ENCODE data around the gene ARMC10.
"Not testable (repeated sequence)": the region's sequence is repeated elsewhere in the genome, so short reads cannot be mapped to it uniquely, and the experiment has no call there.

Gene ARMC10

GRCh38 chr7:103074519-103075336, at the start of gene ARMC10, which contains the start of gene FBXL13:
Gene ARMC10, plus strand, starts transcription at chr7:103075140. Its CDS starts 133 bp downstream, at chr7:103075273.
Gene FBXL13, minus strand, starts transcription at chr7:103074796.
- DNase-seq, result peak; percentile 86

DNA sequence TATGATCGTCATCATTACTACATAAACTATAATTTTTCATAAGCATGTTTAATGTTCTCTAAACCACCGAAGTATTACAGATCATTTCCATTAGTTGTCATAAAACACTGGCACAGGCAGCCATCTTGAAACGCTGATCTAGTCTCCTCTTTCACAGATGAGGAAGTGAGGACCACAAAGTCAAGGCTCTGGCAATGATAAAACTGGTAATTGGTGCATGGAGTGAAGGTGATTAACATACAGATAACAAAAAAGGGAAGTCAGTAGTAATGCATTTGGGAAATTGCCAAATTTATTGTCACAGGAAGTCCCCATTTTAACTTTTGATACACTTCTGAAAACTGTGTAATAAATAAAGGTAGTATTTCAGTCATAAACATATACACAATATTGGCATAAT, 49.6 kb upstream of the ARMC10 start:
- DNase-seq, result no peak

DNA sequence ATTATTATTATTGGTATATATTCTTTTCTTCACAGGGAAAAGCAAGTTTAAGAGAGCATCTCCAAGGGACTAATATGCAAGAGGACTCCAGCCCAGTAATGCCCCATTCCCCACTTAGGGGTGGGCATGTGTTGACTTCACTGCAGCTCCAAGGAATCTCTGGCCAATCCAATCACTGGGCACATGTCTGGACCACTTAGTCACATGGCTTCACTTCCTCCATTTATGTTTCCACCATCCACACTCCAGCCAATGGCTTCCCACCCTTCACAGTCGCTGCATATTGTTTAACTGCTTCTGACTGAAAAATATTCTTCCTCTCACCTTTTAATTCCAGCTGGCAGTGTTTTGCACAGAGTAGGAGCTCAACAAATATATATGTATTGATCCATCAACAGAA, 43.9 kb upstream of the ARMC10 start:
- no peak for DNase-seq

DNA sequence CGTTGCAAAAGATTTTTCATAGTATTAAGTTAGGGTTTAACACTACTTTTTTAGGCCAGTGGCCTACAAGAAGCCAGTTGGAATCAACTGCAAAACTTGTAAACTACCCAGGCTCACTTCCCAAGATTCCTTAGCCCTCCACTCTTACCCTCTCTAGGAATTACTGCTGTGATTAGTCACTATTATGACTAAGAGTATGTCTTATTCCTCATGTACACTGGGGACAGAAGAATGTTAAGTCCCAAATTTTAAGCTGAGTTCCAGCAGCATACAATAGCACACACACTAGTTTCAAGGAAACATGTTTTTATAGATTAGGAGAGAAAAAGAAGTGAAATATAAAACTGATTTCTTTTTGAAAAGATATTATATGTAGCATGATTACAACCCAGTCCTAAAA, 43.2 kb upstream of the ARMC10 start:
- DNase-seq, result no peak

DNA sequence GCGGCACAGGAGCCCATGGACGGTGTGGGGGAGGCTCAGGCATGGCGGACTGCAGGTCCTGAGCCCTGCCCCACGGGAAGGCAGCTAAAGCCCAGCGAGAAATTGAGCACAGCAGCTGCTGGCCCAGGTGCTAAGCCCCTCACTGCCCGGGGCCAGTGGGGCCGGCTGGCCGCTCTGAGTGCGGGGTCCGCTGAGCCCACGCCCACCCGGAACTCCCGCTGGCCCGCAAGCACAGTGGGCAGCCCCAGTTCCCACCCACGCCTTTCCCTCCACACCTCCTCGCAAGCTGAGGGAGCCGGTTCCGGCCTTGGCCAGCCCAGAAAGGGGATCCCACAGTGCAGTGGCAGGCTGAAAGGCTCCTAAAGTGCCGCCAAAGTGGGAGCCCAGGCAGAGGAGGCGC, 40.6 kb upstream of the ARMC10 start:
- DNase-seq, result not testable (repeated sequence)

- no peak for DNase-seq
Measured at GRCh38 chr7:103037476-103037822, 37.5 kb upstream of the ARMC10 start.

DNA sequence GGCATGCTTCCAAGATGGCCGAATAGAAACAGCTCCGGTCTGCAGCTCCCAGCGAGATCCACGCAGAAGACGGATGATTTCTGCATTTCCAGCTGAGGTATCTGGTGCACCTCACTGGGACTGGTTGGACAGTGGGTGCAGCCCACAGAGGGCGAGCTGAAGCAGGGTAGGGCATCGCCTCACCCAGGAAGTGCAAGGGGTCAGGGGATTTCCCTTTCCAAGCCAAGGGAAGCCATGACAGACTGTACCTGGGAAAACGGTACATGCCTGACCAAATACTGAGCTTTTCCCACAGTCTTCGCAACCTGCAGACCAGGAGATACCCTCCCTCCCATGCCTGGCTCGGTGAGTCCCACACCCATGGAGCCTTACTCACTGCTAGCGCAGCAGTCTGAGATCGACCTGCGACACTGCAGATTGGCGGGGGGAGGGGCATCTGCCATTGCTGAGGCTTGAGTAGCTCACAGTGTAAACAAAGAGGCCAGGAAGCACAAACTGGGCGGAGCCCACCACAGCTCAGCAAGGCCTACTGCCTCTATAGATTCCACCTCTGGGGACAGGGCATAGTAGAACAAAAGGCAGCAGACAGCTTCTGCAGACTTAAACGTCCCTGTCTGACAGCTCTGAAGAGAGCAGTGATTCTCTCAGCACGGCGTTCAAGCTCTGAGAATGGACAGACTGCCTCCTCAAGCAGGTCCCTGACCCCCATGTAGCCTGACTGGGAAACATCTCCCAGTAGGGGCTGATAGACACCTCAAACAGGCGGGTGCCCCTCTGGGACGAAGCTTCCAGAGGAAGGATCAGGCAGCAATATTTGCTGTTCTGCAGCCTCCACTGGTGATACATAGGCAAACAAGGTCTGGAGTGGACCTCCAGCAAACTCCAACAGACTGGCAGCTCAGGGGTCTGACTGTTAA, 36.9 kb upstream of the ARMC10 start:
- DNase-seq, result not testable (repeated sequence)

GRCh38 chr7:103041815-103042214, 33.1 kb upstream of the ARMC10 start:
- DNase-seq, result not testable (repeated sequence)

DNA sequence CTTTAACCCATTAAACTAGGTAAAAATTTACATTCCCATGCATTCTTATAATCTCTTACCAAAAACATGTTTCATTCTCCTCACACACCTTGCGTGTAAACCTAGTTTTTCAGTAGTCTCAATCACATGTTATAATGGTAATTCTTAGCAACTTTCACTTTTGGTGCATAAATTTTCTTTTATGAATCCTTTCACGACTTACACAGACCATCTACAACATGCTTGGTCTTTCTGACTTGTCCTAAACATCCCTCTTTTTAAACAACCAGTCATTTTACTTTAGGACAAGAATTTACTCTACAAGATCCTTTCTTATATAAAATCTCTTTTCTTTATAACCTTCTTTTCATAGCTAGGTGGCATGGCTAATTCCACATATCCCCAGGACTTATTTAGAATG, 26.1 kb upstream of the ARMC10 start:
- no peak for DNase-seq

DNA sequence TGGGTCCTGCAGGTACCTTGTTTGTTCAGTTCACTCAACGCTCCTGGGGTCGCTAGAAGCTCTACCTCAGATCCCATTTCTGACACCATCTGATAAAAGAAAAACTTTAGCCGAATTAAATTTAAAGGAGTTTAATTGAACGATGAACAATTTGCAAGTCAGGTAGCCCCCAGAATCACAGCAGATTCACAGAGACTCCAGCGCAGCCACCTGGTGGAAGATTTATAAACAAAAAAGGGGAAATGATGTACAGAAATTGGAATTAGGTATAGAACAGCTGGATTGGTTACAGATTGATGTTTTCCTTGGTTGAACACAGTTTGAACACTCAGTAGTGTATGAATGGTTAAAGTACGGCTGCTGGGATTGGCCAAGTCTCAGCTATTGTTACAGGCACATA, 23.4 kb upstream of the ARMC10 start:
- no peak for DNase-seq

DNA sequence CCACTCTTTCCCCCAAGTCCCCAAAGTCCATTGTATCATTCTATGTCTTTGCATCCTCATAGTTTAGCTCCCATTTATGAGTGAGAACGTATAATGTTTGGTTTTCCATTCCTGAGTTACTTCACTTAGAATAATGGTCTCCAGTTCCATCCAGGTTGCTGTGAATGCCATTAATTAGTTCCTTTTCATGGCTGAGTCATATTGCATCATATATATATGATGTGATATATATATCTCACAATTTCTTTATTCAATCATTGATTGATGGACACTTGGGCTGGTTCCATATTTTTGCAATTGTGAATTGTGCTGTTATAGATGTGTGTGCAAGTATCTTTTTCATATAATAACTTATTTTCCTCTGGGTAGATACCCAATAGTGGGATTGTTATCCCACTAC, 18.9 kb upstream of the ARMC10 start:
- not testable (repeated sequence) for DNase-seq

GRCh38 chr7:103058122-103058521, 16.8 kb upstream of the ARMC10 start:
- DNase-seq, result no peak

DNA sequence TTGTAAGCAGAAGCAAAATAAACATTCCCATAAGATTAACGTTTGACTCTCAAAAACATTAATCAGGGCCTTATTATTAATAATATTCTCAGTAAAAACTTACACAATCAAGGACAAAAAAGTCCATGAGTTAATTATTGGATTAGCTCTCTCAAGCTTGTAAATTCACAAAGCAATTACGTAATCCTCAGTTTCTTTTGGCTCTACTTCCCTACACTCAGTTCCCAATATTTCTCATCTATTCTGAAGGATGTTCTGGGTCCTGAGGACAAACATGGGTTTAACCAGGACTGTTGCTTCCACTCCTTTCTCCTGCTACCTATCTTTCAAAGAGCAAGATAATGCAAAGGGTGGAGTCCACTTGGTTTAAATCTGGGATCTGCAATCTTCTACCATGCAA, 15.5 kb upstream of the ARMC10 start:
- DNase-seq, result no peak

GRCh38 chr7:103063895-103064294, 11.0 kb upstream of the ARMC10 start:
- no peak for DNase-seq

GRCh38 chr7:103065667-103066066, 9.3 kb upstream of the ARMC10 start:
- DNase-seq, result no peak

DNA sequence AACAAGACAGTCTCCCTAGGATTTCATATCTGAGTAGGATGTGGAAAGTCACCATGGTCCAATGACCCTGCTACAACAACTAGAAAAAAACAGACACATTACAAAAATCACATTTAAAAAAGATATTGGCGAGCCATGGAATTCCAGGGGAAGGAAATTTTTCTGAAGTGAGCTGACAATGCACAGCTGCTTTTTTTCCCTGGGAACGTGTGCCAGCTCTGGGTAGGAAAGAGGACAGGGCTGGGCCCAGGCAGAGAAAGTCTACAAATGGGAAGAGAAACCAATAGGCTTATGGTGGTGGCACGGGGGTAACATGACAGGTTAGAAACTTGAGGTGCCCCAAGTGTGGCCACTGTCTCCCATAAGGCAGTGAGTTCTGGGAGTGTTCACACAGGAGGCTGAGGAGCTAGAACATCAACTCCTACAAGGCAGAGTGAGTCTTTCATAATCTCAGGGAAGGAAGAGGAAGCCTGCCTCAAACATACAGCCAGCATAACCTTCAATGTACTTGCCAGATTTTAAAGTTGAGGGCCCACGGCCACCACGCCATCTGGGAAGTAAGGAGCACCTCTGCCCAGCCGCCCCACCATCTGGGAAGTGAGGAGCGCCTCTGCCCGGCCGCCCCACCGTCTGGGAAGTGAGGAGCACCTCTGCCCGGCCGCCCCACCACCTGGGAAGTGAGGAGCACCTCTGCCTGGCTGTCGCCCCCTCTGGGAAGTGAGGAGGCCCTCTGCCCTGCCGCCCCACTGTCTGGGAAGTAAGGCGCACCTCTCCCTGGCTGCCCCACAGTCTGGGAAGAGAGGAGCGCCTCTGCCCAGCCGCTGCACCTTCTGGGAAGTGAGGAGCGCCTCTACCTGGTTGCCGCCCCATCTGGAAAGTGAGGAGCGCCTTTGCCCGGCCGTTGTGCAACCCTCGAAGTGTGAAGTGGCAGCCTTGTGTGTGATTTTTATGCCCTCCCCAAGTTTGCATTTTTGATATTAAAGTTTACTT, 6.2 kb upstream of the ARMC10 start:
- DNase-seq, result no peak

- DNase-seq, result no peak
Measured at GRCh38 chr7:103071000-103071399, 3.9 kb upstream of the ARMC10 start.

GRCh38 chr7:103073989-103074518, 886 bp upstream of the ARMC10 start:
- no peak for DNase-seq

DNA sequence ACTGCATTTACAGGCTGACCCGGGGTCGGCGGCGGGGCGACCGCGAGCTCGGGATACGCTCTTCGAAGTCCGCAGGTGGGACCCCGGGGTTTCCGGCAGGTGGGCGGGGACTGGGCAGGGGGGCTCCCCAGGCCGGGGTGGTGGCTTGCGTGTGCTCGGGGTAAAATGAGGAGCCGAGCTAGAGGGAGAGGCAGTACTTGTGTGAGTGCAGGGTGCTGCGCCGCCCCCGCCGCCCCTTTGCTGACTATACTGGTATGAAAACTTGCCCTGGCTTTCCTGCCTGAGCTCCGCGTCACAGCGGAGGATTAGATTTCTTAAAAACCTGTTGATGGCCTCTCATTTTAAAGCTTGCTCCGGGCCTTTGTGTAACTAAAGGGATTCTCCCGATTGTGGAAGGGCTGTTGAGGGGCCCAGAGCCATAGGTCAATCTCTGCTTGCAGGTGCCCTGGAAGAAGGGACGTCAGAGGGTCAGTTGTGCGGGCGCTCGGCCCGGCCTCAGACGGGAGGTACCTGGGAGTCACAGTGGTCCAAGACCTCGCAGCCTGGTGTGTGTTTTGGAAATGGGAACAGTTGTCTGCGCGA, 488 bp downstream of the ARMC10 start:
- DNase-seq, result peak; percentile 78

DNA sequence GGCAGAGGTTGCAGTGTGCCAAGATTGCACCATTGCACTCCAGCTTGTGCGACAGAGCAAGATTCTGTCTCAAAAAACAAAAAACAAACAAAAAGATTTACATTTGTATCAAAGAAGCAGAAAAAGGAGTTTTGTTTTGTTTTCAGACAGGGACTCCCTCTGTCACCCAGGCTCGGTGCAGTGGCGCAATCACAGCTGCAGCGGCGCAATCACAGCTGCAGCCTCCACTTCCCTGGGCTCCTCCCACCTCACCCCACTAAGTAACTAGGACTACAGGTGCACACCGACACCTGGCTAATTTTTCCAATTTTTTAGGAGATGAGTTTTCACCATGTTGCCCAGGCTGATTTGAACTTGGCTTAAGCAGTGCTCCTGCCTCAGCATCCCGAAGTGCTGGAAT, 1.8 kb downstream of the ARMC10 start:
- DNase-seq, result no peak

GRCh38 chr7:103077318-103077717, 2.4 kb downstream of the ARMC10 start:
- DNase-seq, result no peak

DNA sequence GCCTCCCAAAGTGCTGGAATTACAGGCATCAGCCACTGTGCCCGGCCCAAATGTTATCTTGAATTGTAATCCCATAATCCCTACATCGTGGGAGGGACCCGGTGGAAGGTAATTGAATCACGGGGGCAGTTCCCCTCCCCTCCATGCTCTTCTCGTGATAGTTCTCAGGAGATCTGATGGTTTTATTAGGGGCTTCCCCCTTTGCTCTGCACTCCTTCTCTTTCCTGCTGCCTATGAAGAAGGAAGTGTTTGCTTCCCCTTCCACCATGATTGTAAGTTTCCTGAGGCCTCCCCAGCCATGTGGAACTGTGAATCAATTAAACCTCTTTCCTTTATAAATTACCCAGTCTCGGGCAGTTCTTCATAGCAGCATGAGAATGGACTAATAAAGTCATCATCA, 3.3 kb downstream of the ARMC10 start:
- not testable (repeated sequence) for DNase-seq
